GM12865 (cell line): ENCODE data around the gene TSPAN9.

ENCODE experiments used
- DNase-seq: peaks from one replicate; pipeline ENCODE4 v3.0.0; 2010; ENCODE audit warnings: low read depth
- H3K4me3 ChIP-seq: 2 replicates; pipeline ENCODE4 v1.5.1; 2011; ENCODE audit warnings: mild to moderate bottlenecking, low read depth, low read length, control low read depth
- CTCF ChIP-seq: IDR thresholded peaks from 2 replicates; pipeline ENCODE4 v1.5.1; 2011; ENCODE audit warnings: low read length, control low read depth, low read depth, inconsistent platforms; ENCODE audit not compliant: insufficient read depth; ENCODE audit errors: missing control alignments

TSPAN9 gene

GRCh38 chr12:3283137-3283680, 206.0 kb downstream of the TSPAN9 start:
- H3K4me3 ChIP-seq, result no peak overlapping the region
- no peak for DNase-seq
- TF ChIP-seq CTCF, result no peak

- H3K4me3 ChIP-seq, result no peak overlapping the region
- no peak for DNase-seq
- no peak for TF ChIP-seq CTCF
Measured at GRCh38 chr12:3284405-3284804, 207.2 kb downstream of the TSPAN9 start.

GRCh38 chr12:3285570-3285969, 208.4 kb downstream of the TSPAN9 start:
- TF ChIP-seq CTCF, result no peak
- H3K4me3 ChIP-seq, result no peak overlapping the region
- no peak for DNase-seq

- DNase-seq, result no peak
- H3K4me3 ChIP-seq, result no peak overlapping the region
- TF ChIP-seq CTCF, result no peak
Measured at GRCh38 chr12:3288690-3289089, 211.5 kb downstream of the TSPAN9 start.

- DNase-seq, result no peak
- no peak overlapping the region for H3K4me3 ChIP-seq
- TF ChIP-seq CTCF, result no peak
Measured at GRCh38 chr12:3289702-3290101, 212.5 kb downstream of the TSPAN9 start.

GRCh38 chr12:3291939-3292338, 214.8 kb downstream of the TSPAN9 start:
- TF ChIP-seq CTCF, result no peak
- H3K4me3 ChIP-seq, result no peak overlapping the region
- no peak for DNase-seq

- no peak for TF ChIP-seq CTCF
- no peak for DNase-seq
Measured at GRCh38 chr12:3292677-3293412, 215.7 kb downstream of the TSPAN9 start.

More at GRCh38 chr12:3292677-3293412, 215.7 kb downstream of the TSPAN9 start:
- H3K4me3 ChIP-seq, result no peak overlapping the region
